ENCODE data around the gene GJA9.

GJA9 gene

DNA sequence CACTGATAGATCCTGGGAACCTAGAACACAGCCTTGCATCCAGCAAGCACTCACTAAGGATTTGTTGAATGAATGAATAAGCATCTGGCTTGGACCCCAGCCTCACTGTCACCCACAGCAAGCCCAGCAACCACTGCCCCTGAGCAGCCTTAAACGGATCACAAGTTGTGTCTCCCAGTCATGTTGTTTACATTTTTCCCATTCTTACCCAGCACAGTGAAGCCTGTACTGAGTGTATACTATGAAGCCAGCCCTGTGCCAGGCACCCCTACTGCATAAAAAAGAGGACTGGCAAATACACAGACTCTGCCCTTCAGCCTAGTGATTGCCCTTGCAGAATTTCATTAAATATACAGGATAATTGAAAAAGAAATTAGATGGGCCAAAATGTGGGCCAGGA is 52.0 kb downstream of the GJA9 start:
- no peak for DNase-seq

DNA sequence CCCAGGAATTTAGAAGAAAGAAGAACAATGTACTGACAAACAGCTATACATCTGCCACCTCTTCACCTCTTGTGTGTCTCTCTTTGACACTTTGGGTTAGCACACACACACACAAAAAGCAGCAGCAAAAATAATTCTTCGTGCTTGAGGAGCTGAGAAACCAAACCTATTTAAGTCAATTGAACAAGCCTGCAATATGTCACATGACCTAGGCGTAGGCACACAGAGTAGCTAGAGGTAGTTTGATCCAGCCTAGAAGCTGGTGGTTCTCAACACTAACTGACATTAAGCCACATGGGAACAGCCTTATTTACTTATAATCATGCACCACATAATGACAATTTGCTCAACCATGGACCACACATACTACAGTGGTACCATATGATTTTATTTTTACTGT is 54.1 kb downstream of the GJA9 start:
- no peak for DNase-seq

DNA sequence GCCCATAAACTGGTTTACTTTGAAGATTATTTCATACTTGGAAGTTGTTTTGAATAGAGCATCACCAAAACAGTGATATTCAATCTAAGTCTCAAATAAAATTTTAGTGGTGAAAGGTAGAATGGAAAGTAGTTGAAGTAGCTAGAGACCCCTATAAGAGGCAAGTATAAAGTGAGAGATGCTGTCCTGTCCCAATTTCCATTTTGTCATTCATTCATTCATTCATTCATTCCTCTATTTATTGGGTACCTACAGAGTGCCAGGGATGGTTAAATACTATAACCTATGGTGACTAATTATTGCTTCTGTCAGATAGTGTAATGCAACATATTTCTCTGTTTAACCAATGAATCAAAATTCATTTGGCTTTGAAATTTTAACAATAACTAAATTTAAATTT is 54.5 kb downstream of the GJA9 start:
- DNase-seq: no peak

DNA sequence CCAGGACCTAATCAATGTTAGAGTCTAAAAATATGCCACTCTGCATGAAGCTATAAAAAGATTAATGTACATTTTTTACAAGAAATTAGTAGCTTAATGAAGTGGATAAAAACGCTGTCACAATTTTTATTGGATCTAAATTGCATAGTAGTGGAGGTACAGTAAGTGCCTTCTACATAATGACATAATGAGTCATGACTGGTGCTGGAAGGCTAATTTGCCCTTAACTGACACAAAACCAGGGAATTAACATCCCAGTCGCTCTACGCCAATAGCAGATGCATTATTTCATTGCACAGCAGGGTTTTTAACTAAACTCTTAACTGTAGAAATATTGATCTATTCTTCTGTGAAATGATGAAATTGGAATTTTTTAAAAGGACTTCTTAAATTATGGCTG is 55.1 kb downstream of the GJA9 start:
- DNase-seq: no peak

Measured in GDM1 (cell line).